IPS DF 4.7 (cell line): ENCODE results near the gene RAB40C.

Experiments used
- DNase-seq: peaks from one replicate; pipeline ENCODE4 v3.0.0-alpha.2; 2013; ENCODE audit warnings: low spot score; ENCODE audit errors: extremely low read depth

RAB40C gene

DNA sequence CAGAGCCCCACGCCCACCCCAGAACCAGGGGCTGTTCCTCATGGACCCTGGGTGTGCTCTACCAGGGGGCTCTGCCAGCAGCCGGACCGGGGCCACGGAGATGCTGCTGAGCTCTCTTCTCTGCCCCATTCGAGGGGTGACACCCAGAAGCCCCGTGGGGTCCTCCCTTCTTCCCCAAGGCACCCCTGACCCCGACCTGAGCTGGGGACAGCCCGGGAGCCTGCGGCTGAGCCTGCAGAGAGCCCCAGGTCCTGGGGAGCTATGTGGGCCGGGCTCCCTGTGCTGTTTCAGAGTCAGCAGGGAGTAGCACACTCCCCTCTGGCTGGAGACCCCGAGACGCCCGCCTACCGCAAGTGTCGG lies 30.9 kb upstream of the RAB40C start:
- no peak for DNase-seq

DNA sequence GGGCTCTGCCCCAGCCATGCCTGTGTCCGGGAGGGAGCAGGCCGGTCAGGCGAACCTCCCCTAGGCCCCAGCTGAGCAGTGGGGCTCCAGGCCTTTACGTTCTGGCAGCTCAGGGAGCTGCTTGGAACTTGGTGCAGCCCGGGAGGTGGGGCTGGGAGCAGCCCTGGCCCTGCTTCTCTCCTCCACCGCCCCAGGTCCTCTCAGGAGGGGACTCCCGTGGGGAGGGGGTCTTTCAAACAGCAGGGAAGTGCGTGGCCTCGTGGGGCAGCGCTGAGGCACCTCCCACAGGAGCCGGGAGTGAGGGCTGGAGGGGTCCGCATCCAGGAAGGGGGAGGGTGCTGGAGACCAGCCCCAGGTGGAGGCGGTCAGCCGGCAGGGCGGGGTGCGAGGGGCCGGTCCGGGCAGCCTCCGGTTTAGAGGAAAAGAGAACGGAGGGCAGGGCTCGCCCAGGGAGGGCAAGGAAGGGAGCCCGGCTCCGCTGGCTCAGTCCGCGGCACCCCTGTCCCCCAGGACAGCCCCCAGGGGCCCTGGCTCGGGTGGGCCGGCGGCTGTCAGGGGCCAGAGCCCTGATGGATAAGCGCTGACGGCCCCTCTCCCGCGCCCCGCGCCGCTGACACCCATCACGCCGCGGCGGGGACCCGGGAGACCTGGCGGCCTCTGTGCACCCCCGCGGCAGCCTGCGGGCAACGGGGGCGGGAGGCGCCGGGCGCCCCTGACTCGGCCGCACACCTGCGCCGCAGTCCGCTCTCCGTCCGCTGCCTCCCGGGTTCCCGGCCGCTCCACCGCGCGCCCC lies 30.3 kb upstream of the RAB40C start:
- DNase-seq: no peak

DNA sequence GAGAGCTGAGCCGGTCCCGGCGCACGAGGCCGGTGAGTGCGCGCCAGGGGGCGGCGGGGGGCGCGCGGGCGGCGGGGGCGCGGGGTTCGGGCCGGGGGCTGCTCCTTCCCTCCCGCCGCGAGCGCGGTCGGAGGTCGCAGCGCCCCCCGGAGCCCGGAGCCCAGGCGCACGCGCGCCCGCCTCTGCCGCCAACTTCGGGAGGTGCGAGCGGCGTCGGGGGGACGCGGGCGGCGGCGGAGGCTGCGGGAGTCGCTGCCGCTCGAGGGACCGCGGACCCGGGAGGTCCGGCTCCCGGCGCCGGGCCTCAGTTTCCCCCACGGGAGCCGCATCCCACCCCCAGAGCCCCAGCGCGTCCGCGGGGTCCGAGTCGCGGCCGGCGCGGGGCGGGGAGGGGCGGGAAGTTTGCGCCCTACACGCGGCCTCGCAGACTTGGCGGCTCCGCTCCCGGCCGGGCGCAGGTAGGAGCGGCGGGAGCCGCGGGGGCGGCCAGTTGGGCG lies 29.6 kb upstream of the RAB40C start, which contains the start of gene PRR35:
Gene PRR35 (plus strand): TSS at position 191 of the 497 bp plus-strand sequence. CDS start 2,901 bp downstream, outside the sequence.
- no peak for DNase-seq

DNA sequence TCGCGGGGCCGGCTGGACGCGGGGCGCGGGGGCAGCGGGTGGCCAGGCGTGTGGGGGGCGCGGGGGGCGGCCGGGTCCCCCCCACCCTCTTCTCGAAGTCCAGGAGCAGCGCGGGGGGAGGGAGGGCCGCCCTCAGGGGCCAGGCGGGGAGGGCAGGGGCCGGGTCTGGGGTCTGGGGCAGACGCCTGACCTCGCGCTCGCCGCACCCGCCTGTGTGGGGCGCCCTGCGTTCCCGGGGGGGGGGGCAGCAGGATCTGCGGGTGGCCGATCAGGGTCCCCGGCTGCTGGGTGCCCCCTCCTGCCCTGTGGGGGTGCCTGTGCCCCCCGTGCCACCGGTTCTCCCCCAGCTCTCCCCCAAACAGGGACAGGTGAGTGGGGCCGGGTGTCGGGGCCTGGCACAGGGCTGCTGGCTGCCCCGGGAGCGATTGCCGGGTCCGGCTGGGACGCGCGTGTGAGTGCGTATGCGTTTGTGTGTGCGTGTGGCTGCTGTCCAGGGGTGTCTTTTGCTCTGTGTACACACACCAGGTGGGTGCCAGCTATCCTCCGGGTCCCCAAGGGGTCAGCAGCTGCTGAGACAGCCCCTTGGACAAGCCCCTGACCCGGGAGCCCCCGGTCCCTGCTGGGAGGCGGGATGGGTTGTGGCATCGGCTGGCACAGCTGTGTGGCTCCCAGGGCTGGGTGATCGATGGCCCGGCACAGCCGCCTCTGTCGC lies 29.0 kb upstream of the RAB40C start:
- DNase-seq: no peak

DNA sequence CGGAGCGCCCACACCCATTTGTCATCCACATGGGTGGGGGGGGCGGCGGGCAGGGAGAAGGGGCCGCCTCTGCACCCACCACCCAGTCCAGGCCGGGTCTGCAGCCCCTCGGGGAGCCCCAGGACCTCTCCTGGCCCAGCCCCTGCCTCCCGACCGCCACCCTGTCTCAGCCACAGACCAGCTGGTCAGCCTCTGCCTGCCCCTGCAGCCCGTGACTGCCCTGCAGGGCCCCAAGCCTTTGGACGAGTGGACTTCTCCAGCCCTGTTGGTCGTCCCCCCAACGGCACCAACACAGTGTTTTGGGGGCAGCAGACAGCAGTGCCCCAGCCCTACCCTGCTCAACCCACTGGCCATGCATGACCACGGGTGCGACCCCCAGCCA lies 28.5 kb upstream of the RAB40C start:
- no peak for DNase-seq

DNA sequence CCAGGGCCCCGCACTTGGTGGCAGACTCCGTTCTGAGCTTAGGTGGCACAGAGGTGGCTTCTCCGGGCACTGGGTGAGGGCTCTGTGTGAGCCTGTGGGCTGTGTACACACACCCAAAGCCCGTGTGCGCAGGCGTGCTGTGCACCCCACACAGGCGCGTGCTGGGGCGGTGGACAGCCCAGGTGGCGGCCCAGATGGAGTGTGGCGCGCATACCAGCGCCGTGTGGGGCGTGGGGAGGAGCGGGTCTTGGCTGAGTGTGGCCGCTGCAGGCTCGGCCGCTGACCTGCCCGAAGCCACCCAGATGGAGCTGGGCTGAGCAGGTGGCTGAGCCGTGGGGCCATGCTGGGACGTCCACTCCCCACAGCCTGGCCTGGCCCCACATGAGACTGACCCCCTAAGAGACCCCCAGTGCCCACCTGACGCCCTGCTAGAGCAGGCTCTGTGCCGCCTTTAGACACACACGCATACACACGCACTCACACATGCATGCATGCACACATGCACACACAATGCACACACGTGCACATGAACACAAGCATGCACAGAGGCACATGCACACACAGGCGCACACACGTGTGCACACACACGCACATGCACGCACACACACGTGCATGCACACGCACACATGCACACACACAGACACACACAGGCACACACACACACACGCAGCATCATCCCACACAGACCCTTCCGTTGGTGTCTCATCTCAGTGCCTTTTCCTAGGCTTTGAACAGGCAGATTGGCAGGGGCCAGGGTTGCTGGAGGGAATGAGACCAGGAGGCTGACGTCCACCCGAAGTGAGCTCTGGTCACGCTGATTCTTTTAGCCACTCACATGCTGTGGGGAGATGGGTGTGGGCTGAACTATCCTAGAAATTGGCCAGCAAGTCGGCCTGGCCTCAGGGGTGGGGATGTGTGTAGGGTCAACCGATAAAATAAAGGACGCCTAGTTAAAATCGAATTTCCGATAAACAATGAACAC lies 27.6 kb upstream of the RAB40C start:
- DNase-seq: no peak

DNA sequence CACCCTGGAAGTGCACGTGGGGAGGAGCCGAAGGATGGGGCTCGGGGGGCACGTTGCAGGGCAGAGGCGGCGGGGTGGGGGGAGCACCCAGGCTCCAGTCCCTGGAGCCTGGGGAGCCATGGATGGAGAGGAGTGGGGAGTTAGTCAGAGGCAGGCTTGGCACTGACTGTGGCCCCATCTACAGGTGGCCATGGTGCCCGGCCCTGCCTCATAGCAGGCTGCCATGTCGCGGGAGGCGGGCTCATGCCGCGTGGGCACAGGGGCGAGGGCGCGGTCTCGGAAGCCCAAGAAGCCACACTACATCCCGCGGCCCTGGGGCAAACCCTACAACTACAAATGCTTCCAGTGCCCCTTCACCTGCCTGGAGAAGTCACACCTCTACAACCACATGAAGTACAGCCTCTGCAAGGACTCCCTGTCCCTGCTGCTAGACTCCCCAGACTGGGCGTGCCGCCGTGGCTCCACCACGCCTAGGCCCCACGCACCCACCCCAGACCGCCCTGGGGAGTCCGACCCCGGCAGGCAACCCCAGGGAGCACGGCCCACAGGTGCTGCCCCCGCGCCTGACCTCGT lies 26.7 kb upstream of the RAB40C start:
- DNase-seq: no peak

DNA sequence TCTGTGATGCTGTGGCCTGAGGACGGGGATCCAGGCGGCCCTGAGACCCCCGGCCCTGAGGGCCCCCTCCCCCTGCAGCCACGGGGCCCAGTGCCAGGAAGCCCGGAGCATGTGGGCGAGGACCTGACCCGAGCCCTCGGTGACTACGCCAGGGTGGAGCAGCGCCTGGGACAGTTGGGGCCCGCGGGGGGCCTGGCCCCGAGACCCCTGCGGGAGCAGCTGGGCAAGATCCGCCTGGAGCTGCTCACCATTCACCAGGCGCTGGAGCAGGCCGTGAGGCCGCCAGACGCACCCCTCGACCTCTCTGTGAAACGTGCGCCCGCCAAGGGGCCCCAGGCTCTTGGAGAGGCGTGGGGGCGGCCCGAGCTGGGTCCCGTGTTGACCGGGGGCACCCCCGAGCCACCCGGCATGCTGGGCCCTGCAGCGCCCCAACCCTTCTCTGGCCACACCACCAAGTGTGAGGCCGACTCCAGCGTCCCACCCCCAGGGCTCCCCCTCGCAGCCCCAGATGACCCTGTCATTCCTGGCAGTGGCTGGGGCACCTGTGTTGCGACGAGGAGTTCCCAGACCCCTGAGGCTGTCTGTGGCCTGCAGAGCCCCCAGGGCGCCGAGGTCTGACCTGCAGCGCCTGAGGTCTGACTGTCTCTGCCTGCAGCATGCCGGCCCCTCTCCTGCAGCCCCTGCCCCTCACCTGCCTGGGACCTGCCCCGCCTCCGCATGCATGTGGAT lies 25.0 kb upstream of the RAB40C start:
- DNase-seq: no peak

DNA sequence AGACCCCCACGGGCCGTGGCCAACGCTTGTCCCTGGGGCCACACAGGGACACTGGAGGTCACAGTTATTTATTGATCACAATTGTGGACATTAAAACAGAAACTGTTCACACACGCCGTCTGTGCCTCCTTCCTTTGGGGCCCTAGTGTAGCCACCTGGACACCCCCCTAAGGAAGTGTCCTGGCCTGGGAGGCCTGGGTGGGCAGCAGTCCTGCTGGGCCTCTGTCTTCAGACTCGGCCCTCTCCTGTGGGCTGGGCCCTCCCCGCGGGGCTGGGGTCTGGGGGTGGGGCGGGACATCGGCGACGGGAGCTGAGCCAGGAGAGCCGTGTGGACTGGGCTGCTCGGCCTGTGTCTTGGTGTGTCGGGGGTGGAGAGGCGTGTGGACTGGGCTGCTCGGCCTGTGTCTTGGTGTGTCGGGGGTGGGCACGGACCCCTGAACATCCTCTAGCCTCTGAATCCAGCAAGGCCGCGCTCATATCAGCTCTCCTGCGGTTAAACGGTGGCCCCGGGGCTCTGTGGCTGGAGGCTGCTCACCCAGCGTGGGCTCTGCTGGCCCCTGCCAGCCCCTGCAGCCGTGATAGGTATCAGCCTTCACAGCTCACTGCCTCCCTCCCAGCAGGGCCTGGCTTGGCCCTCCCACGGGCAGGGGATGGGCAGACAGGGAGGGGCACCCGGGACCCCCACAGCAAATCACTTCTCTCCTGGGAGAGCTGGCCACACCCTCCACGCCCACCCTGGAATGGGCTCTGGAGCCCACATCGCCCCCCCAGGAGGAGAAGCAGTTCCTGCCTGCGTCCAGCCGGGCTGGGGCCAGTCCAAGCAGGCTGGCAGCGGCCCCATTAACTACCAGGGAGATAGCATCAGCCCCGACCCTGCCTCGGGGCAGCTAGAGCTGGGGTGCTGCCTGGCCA lies 24.2 kb upstream of the RAB40C start:
- no peak for DNase-seq

DNA sequence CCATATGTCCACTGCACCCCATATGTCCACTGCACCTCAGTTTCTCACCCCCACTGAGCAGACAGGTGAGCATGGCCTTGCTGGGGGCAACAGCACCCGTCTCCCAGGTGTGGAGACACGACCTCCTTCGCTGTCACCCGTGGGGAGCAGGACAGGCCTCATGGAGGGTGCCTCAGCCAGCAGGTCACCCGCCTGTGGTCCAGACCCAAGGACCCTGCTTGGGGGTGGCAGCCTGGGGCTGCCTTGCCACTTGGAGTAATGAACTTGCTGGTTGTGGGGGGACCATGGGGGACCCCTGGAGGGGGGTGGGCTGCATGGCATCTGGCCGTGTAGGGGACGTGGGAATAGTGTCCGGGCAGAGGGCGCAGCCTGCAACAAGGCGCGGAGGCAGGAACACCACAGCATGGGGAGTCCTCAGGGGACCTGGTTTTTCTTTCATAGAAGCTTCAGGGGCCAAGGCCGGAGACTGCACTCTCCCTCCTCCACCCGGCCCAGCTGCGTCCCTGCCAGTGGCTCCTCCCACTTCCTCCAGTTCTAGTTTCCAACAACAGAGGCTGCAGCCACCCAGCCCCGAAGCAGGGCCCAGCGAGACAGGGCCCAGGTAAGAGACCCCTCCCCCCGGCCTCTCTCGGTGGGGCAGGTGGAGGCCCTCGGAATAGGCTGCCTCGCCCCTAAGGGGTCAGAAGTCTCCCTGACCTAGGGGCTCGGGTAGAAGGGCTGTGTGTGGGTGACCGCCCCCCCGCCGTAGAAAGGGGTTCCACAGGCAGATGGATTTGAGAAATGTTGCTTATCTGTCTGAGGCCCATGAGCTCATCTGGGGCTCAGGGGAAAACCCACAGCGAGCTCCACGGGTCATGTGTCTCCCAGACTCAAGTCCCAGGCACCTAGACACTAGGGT lies 23.1 kb upstream of the RAB40C start, which contains the start of gene NHLRC4:
Gene NHLRC4 (plus strand): TSS at position 531 of the 898 bp plus-strand sequence. CDS start 1,043 bp downstream, outside the sequence.
- no peak for DNase-seq

DNA sequence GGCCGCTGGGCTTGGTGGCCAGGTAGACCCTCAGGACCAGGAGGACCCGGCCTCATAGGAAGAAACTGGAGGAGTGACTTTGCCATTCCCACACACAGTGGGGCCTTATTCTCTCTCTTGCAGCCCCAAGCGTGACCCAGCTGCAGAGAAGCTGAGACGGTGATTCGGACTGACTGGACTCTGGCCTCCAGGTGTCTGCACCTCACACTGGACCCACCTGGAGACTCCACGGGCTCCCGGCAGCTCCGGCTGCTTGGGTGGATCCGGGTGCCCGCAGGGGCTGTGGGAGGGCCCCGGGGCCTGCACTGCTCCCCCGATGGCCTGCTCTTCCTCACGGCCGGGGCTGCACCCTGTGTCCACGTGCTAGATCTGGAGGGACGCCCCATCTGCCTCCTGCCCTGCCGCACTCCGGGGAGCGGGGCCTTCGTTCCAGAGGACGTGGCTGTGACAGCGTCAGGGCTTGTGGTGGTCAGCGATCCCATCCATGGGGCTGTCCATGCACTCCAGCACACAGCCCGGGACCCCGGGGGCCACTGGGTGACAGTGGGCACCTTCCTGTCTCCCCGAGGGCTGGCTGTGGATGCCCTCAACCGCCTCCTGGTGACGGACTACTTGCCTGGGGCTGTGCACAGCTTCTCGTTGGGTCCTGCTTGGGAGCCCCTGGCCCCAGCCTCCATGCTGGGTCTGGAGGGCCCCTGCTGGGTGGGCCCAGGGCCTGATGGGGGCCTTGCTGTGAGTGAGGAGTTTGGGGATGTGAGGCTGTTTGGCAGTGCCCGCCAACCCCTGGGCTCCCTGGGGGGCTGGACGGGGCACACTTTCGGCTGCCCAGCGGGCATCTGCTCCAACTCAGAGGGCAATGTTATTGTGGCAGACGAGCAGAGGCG lies 22.3 kb upstream of the RAB40C start:
- DNase-seq: no peak

DNA sequence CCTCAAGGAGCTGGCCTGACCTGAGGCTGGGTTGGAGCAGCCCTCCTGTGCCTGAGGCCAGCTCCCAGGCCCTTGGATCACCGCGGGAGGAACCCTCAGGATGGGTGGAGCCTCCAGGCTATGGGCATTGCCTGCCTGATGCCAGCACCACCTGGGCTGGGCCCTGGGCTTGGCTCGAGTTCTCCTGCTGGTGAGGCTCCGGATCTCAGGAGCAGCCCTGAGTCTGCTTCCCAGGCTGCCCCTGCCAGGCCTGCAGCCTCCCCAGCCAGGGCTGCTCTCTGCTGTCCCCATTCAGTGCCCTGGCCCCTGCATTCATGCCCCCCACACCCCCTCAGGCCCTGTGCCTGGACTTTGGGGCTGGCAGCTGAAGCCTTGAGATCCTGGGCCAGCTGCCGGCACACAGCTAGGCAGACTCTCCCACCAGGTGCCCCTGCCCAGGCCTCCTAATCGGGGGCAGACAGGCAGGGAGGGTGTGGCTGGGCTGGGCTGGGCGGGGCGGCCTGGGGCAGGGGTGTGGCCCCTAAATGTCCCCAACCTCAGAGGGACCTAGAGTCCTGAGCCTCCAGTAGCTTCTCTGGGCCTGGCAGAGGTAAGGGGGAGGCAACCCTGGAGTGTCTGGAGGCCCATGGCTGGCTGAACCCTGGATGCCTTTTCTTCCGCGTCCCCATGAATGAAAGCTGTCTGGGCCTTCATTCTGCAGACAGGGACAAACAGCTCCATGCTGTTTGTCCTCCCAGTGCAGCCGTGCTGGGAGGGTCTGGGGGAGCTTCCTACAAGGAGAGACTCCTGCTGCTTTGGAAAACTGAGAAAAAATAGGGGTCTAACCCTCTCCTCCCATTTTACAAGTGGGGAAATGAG lies 21.2 kb upstream of the RAB40C start:
- no peak for DNase-seq

DNA sequence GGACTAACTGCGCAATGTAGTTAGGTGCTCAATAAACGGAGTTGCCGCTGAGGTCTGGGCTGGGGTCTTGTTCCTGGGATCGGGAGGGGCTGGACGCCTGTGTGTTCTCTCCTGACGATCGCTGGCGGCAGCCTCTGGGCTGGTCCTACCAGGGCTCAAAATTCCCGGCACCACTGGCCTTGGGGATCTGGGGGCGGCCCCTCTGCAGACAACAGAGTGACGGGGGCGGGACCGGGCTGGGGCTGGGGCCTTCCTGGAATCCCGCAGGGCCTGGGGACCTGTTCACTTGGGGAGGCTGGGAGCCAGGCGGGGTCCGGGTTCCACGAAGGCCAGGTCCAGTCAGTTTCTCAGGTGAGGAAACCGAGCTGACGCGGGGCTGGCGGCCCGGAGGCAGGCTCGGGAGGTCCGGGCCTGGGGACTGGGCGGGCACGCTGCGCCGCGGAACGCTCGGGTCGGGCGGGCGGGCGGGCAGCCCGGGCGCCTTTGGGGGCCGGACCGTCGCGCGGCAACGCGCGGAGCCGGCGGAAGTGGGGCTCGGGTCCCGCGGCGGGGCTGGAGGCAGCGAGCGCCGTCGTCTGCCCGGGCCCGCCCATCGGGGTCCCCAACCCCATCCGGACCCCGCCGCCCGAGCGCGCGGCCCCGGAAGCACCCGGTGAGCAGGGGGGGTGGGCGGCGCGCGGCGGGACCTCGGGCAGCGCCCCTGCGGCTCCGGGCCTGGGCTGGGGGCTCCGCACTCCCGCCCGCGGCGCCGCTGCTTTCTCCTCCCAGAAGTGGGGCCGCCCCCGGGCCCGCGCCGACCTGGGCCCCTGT lies 20.2 kb upstream of the RAB40C start, which contains the start of gene PIGQ:
Gene PIGQ (plus strand): TSS at position 524 of the 810 bp plus-strand sequence. CDS start 4,107 bp downstream, outside the sequence.
- no peak for DNase-seq

DNA sequence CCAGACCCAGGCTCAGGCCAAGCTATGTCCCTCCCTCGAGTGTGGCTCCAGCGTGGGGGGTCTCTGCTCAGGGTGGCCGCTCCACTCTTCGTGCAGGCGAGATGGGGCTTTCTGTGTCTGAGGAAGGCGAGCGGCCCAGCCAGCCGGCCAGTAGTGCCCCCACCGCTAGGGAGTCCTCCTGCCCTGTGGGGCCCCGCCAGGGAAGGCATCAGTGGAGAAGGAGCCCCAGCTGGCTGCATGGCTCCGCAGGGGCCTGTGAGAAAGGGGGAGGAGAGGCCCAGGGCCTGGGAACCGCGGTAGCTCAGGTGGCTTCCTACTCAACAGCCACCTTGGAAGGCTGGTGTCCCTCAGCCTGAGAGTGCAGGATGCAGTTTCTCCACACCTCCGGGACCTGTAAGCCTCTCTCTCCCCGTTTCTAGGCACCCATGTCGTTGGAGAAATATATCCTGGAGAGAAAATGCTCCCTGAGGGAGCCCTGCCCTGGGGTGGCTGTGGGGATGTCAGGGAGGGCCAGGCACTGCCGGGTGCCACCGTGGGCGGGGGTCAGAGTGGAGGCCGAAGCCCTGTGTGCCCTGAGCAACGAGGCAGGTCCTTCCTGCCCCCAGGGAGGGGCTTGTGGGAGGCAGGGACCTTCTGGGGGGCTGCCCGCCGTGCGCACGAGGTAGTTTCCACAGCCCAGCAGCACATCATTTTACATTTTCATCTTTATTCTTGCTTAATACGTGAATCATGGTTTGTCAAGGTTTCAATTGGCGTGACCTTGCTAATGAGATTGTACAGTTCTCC lies 16.8 kb upstream of the RAB40C start:
- no peak for DNase-seq
